Gastroesophageal sphincter (tissue), 3 donors: ENCODE data around the gene FYN.

Source experiments
- EP300 ChIP-seq: sonication (generic); formaldehyde crosslinking; IDR thresholded peaks from one replicate; pipeline ENCODE4 v1.6.1; 2017; ENCODE audit warnings: antibody characterized with exemption, mild to moderate bottlenecking
- POLR2A ChIP-seq, 2 donors: fragments of 450-650 bp; IDR thresholded peaks; one replicate each; pipeline ENCODE4 v1.6.1; 2017; ENCODE audit warnings: antibody characterized with exemption in 2 of 2, mild to moderate bottlenecking in 2 of 2, moderate library complexity in 1 of 2
- POLR2AphosphoS5 ChIP-seq: sonication (generic); formaldehyde crosslinking; IDR thresholded peaks from one replicate; pipeline ENCODE4 v1.6.1; 2017; ENCODE audit warnings: antibody characterized with exemption
- TF ChIP-seq, protein P1 (sequence below), 4 experiments: fragments of 200-600 bp in 2 of 4; fragments of 450-650 bp in 2 of 4; sonication (generic) in 1 of 4; IDR thresholded peaks; one replicate each; pipeline ENCODE4 v1.5.1; 2017 to 2019; ENCODE audit warnings: antibody characterized with exemption in 4 of 4, mild to moderate bottlenecking in 2 of 4, moderate library complexity in 2 of 4

DNA sequence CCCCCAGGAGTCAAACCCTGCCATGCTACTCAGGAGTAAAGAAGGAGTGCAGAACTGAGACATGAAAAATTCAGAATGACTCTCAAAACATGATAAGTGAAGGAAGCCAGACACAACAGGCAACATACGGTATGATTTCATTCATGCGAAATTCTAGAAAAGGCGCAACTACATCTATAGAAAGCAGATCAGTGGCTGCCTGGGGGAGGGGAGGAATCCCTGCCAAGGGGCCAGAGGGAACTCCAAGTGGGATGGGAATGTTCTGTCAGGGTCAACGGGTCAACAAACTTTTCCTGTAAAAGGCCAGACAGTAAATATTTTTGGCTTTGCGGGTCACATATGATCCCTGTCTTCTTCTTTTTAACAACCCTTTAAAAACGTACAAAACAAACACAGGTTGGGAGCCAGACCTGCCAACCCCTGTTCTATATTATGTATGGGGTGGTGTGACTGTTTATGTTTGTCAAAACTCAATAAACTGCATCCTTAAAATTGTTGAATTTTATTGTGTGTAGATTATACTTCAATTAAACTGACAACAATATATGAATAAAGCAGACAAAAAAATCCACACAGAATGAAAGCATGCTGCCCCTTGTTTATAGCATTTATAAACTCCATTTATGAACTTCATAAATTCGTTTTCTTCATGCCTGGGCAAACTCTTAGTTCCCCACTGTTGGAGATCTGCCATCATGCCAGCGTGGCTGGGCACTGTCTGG, 211.0 kb downstream of the FYN start:
- TF ChIP-seq EP300 = no peak
- TF ChIP-seq POLR2A (IDR thresholded peaks at IDR 0.05) = no peak
- TF ChIP-seq, protein P1, sequence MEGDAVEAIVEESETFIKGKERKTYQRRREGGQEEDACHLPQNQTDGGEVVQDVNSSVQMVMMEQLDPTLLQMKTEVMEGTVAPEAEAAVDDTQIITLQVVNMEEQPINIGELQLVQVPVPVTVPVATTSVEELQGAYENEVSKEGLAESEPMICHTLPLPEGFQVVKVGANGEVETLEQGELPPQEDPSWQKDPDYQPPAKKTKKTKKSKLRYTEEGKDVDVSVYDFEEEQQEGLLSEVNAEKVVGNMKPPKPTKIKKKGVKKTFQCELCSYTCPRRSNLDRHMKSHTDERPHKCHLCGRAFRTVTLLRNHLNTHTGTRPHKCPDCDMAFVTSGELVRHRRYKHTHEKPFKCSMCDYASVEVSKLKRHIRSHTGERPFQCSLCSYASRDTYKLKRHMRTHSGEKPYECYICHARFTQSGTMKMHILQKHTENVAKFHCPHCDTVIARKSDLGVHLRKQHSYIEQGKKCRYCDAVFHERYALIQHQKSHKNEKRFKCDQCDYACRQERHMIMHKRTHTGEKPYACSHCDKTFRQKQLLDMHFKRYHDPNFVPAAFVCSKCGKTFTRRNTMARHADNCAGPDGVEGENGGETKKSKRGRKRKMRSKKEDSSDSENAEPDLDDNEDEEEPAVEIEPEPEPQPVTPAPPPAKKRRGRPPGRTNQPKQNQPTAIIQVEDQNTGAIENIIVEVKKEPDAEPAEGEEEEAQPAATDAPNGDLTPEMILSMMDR (IDR thresholded peaks at IDR 0.05) = no peak
- no peak for TF ChIP-seq POLR2AphosphoS5
